Thymus (tissue), 11 donors: ENCODE results near the gene ABLIM1. TPM values are rescaled to one million over a fixed set of nuclear protein-coding genes. Genes with fewer than 3 reads are reported as not detected.

Experiments
- DNase-seq, 9 donors: peaks; one replicate each; pipeline ENCODE4 v3.0.0-alpha.2; 2013; ENCODE audit warnings: low spot score in 9 of 9, low read depth in 6 of 9, missing footprints in 1 of 9
- H3K27ac ChIP-seq, 2 donors: one replicate each; pipeline ENCODE4 v1.5.1; 2013; ENCODE audit warnings: control low read depth in 1 of 2, low read depth in 1 of 2, low read length in 1 of 2, mild to moderate bottlenecking in 1 of 2, moderate library complexity in 1 of 2
- H3K27me3 ChIP-seq, 2 donors: one replicate each; pipeline ENCODE4 v1.5.1; 2013; ENCODE audit warnings: low read length in 1 of 2; ENCODE audit not compliant: control insufficient read depth in 2 of 2, insufficient read depth in 1 of 2
- H3K36me3 ChIP-seq, 2 donors: one replicate each; pipeline ENCODE4 v1.5.1; 2013; ENCODE audit warnings: low read length in 1 of 2, mild to moderate bottlenecking in 1 of 2, moderate library complexity in 1 of 2; ENCODE audit not compliant: control insufficient read depth in 2 of 2, insufficient read depth in 2 of 2
- H3K4me1 ChIP-seq, 2 donors: one replicate each; pipeline ENCODE4 v1.5.1; 2013; ENCODE audit warnings: low read length in 2 of 2; ENCODE audit not compliant: control insufficient read depth in 2 of 2, insufficient read depth in 2 of 2
- H3K4me3 ChIP-seq, 2 donors: one replicate each; pipeline ENCODE4 v1.5.1; 2013; ENCODE audit warnings: low read length in 2 of 2, control low read depth in 1 of 2, mild to moderate bottlenecking in 1 of 2
- H3K9me3 ChIP-seq, 2 donors: one replicate each; pipeline ENCODE4 v1.5.1; 2013; ENCODE audit warnings: low read length in 1 of 2, mild to moderate bottlenecking in 1 of 2; ENCODE audit not compliant: control insufficient read depth in 2 of 2, insufficient read depth in 1 of 2
- WGBS: extraction: QIAGEN DNeasy Blood & Tissue Kit; methylation state at CpG from one replicate; pipeline ENCODE4 v1.1.7; 2013; 5-methylcytosine and 5-hydroxymethylcytosine counted together
- polyA plus RNA-seq: library from polyadenylated mRNA; stranded (reverse); fragments of 200-250 nt; gene quantifications from one replicate; pipeline ENCODE4 v1.2.3, GENCODE V29; 2013
- total RNA-seq: library from RNA; stranded (reverse); fragments of 120-200 nt; gene quantifications from one replicate; pipeline ENCODE4 v1.2.4, GENCODE V29; 2013
- donor health status: healthy.

Gene ABLIM1
- total and polyA plus RNA-seq, 2 donors = 43.3 to 49.1 TPM

GRCh38 chr10:114492351-114493037 is 165.6 kb downstream of the ABLIM1 start:
- Histone ChIP-seq H3K27me3 (no peaks in the 10 kb centered on the region), H3K4me1 (peaks cover 19 to 23% of the 10 kb centered on the region in 2 donors), H3K27ac (peak overlapping the region in 1 of 2 donors; percentile 20), H3K9me3 (no peaks in the 10 kb centered on the region), H3K4me3 (no peak overlapping the region), H3K36me3 (peaks cover 0 to 11% of the 10 kb centered on the region in 2 donors)
- 35% methylated on average over 4 of the region's 4 CpGs for WGBS
- DNase-seq = peak in 8 of 9 donors; percentile 36 to 81 (median 50)

GRCh38 chr10:114491933-114492332 is 166.1 kb downstream of the ABLIM1 start:
- peaks cover 19 to 26% of the 10 kb centered on the region in 2 donors for H3K4me1 ChIP-seq
- no peak overlapping the region for H3K4me3 ChIP-seq
- WGBS = 80% methylated on average over 4 of the region's 4 CpGs
- H3K9me3 ChIP-seq = no peaks in the 10 kb centered on the region
- no peak overlapping the region for H3K27ac ChIP-seq
- no peak for DNase-seq
- H3K36me3 ChIP-seq = peaks cover 0 to 11% of the 10 kb centered on the region in 2 donors
- H3K27me3 ChIP-seq = no peaks in the 10 kb centered on the region

GRCh38 chr10:114491419-114491818 is 166.7 kb downstream of the ABLIM1 start:
- 94% methylated on average over 3 of the region's 3 CpGs for WGBS
- no peak for DNase-seq
- no peaks in the 10 kb centered on the region for H3K27me3 ChIP-seq
- H3K36me3 ChIP-seq = peaks cover 0 to 11% of the 10 kb centered on the region in 2 donors
- H3K4me3 ChIP-seq = no peak overlapping the region
- peaks cover 19 to 26% of the 10 kb centered on the region in 2 donors for H3K4me1 ChIP-seq
- no peak overlapping the region for H3K27ac ChIP-seq
- no peaks in the 10 kb centered on the region for H3K9me3 ChIP-seq

GRCh38 chr10:114489521-114490310 is 168.4 kb downstream of the ABLIM1 start:
- H3K4me3 ChIP-seq = no peak overlapping the region
- no peaks in the 10 kb centered on the region for H3K9me3 ChIP-seq
- H3K36me3 ChIP-seq = peaks cover 7 to 15% of the 10 kb centered on the region in 2 donors
- H3K4me1 ChIP-seq = peaks cover 19 to 26% of the 10 kb centered on the region in 2 donors
- H3K27me3 ChIP-seq = no peaks in the 10 kb centered on the region
- 91% methylated on average over 14 of the region's 14 CpGs for WGBS
- no peak for DNase-seq
- no peak overlapping the region for H3K27ac ChIP-seq

GRCh38 chr10:114487815-114488536 is 170.1 kb downstream of the ABLIM1 start:
- 98% methylated on average over 9 of the region's 9 CpGs for WGBS
- no peaks in the 10 kb centered on the region for H3K27me3 ChIP-seq
- no peaks in the 10 kb centered on the region for H3K9me3 ChIP-seq
- peaks cover 9 to 20% of the 10 kb centered on the region in 2 donors for H3K36me3 ChIP-seq
- peaks cover 18 to 24% of the 10 kb centered on the region in 2 donors for H3K4me1 ChIP-seq
- no peak for DNase-seq
- H3K27ac ChIP-seq = no peak overlapping the region
- H3K4me3 ChIP-seq = no peak overlapping the region

DNA sequence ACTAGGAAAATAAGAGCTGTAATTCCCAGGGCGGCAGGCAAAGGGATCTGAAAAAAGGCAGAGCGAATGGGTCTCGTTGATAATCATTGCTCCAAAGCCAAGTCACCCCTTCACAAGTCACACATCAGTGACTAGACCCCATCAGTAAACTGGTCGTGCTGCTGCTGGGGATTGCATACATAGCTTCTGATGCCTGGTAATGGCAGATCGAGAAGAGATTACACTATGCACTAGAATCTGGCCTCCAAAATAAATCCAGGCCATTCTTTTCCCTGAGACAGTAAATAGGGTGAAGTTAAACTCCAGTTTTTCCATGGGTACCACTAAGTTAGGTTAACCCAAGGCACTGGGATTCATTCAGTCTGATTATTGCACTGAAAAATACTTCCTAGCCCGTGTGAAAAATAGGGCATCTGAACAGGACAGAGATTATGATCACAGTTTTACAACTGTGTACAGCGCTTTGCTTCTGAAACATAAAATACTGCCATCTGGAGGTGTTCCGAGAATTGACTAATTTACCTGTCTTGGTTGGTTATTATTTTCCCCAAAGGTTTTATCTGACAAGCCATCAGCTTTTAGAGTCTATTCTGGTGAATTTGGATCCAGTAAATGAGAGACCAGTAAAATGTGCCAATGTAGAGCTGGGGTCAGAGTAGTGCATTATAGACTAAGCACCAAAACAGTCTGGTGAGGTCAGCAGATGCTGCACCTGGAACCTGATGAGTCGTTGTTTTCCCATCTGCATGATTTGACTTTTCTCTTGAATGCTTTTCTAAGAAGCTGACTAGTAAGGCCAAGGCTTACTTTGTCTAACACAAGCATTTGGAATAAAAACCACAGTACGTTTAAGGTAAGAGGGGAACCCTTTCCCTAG is 170.9 kb downstream of the ABLIM1 start:
- Histone ChIP-seq H3K36me3 (peaks cover 9 to 20% of the 10 kb centered on the region in 2 donors), H3K27ac (no peak overlapping the region)
- WGBS = 90% methylated on average over 10 of the region's 10 CpGs

DNA sequence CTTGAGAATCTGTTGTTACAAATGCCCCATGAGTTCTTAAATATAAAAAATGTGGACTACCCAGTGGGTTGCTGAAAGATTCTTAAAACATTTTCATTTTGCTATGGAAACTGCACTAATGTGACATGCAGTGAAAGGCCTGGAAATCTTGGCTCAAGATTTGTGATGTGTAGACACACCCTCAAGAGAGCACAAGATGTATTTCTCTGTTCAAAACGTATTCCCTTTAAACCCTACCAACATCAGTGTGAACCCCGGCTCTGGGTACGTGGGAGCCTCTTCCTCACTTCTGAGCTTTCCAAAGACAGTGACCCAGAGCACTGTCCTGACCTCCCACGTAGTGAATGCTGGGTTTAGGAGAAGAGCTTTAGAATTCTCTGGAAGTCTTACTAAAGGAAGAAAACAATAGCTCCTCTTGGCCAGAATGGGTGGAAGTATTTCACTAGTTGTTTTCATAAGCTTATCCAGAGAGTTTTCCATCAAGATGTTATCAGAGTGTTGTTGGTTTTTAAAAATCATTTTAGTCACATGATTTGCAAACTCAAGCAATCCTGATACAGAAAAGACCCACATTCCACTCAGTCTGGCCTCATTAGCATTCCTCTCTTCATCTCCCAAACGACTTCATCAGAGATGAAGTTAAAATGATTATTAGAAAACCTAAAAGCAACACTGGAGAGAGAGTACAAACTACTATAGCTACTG is 172.2 kb downstream of the ABLIM1 start:
- DNase-seq = no peak

More for the DNA sequence above, 170.9 kb downstream of the ABLIM1 start:
- DNase-seq = peak in 1 of 9 donors; percentile 45
- peaks cover 10 to 16% of the 10 kb centered on the region in 2 donors for H3K4me1 ChIP-seq
- no peak overlapping the region for H3K4me3 ChIP-seq
- no peaks in the 10 kb centered on the region for H3K27me3 ChIP-seq
- no peaks in the 10 kb centered on the region for H3K9me3 ChIP-seq

DNA sequence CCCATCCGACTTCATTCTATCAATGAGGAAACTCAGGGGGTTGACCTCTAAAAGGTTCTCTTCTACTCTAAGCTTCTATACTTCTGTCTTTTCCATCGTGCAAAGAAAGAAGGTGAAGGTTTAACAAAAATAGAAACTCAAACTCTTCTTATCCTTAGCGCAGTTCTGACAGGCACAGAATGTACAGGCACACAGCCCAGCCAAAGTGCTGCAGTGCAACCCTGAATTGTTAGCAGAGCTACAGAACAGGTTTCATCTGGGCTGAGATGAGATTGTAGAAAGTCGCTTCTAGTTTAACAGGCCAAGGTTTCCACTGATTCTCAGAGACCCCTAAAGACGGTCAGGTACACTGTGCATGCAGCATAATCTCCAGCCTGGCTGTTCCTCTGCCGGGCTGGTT is 174.5 kb downstream of the ABLIM1 start:
- Histone ChIP-seq H3K27me3 (no peaks in the 10 kb centered on the region), H3K9me3 (no peaks in the 10 kb centered on the region), H3K4me1 (peaks cover 3 to 7% of the 10 kb centered on the region in 2 donors), H3K27ac (no peak overlapping the region), H3K4me3 (no peak overlapping the region), H3K36me3 (peaks cover 9 to 11% of the 10 kb centered on the region in 2 donors)
- DNase-seq = no peak
- 98% methylated on average over 6 of the region's 6 CpGs for WGBS

More for the DNA sequence above, 172.2 kb downstream of the ABLIM1 start:
- WGBS = 94% methylated on average over 5 of the region's 5 CpGs
- H3K27ac ChIP-seq = no peak overlapping the region
- H3K36me3 ChIP-seq = peaks cover 9 to 20% of the 10 kb centered on the region in 2 donors
- H3K4me3 ChIP-seq = no peak overlapping the region
- H3K9me3 ChIP-seq = no peaks in the 10 kb centered on the region
- H3K4me1 ChIP-seq = peaks cover 3 to 7% of the 10 kb centered on the region in 2 donors
- no peaks in the 10 kb centered on the region for H3K27me3 ChIP-seq
